Measurements from ENCODE around the gene ZNF330.

Gene ZNF330

DNA sequence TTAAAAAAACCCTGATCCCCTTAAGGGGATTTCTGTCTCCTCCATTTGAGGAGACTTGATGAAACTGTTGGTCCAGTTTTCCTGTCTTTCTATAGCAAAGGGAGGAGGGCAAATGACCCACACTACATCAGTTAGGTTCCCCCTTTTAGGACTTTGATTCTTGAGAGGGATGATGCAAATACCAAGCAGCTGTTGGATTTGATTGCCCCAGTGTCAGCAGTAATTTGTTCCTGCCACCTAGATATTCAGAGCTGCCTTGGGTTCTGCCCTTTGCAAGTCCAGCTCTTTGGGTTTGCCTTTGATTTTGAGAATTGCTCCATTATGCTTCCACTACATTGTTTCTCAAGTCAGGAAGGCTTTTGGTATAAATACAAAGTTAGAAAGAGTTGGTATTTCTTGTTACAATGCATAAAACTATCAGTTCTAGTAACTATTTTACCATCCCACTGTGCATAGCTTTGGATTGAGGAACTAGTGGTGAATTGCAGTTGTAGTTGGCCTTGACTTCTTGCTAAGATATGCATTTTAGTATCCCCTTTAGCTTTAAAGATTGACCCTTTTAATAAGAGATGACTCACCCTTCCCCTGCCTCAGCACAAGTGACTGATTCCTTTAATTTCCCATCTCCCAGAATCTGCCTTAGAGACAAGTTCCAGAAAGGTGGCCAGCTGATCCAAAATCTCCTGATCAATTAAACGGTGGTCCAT is 24.3 kb upstream of the ZNF330 start:
- Histone ChIP-seq H3K27ac (ENCODE audit: poor library complexity, severe bottlenecking) (no peak overlapping the region), H3K27me3 (ENCODE audit: insufficient read depth, poor library complexity, severe bottlenecking) (no peaks in the 10 kb centered on the region), H3K36me3 (ENCODE audit: low read depth) (no peaks in the 10 kb centered on the region), H3K4me1 (ENCODE audit: insufficient read depth, poor library complexity, severe bottlenecking) (no peaks in the 10 kb centered on the region), H3K4me3 (ENCODE audit: severe bottlenecking) (no peak overlapping the region), H3K9me3 (ENCODE audit: severe bottlenecking) (no peaks in the 10 kb centered on the region)
- no peak for DNase-seq (ENCODE audit: low spot score)
- no peak for ATAC-seq (ENCODE audit: low read depth)
- TF ChIP-seq, protein P1, sequence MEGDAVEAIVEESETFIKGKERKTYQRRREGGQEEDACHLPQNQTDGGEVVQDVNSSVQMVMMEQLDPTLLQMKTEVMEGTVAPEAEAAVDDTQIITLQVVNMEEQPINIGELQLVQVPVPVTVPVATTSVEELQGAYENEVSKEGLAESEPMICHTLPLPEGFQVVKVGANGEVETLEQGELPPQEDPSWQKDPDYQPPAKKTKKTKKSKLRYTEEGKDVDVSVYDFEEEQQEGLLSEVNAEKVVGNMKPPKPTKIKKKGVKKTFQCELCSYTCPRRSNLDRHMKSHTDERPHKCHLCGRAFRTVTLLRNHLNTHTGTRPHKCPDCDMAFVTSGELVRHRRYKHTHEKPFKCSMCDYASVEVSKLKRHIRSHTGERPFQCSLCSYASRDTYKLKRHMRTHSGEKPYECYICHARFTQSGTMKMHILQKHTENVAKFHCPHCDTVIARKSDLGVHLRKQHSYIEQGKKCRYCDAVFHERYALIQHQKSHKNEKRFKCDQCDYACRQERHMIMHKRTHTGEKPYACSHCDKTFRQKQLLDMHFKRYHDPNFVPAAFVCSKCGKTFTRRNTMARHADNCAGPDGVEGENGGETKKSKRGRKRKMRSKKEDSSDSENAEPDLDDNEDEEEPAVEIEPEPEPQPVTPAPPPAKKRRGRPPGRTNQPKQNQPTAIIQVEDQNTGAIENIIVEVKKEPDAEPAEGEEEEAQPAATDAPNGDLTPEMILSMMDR (IDR thresholded peaks at IDR 0.05; ENCODE audit: poor library complexity, severe bottlenecking): no peak

- TF ChIP-seq, protein P1 (IDR thresholded peaks at IDR 0.05; ENCODE audit: poor library complexity, severe bottlenecking): no peak
- DNase-seq (ENCODE audit: low spot score) (no peak), ATAC-seq (ENCODE audit: low read depth) (no peak)
- H3K4me3 ChIP-seq (ENCODE audit: severe bottlenecking): no peak overlapping the region
- H3K27me3 ChIP-seq (ENCODE audit: insufficient read depth, poor library complexity, severe bottlenecking): no peaks in the 10 kb centered on the region
- H3K27ac ChIP-seq (ENCODE audit: poor library complexity, severe bottlenecking): no peak overlapping the region
- no peaks in the 10 kb centered on the region for H3K36me3 ChIP-seq (ENCODE audit: low read depth)
- H3K9me3 ChIP-seq (ENCODE audit: severe bottlenecking): no peaks in the 10 kb centered on the region
- H3K4me1 ChIP-seq (ENCODE audit: insufficient read depth, poor library complexity, severe bottlenecking): no peaks in the 10 kb centered on the region
These were observed 12.7 kb upstream of the ZNF330 start for GRCh38 chr4:141207961-141208360.

- no peaks in the 10 kb centered on the region for H3K27me3 ChIP-seq (ENCODE audit: insufficient read depth, poor library complexity, severe bottlenecking)
- H3K4me1 ChIP-seq (ENCODE audit: insufficient read depth, poor library complexity, severe bottlenecking): no peaks in the 10 kb centered on the region
- H3K4me3 ChIP-seq (ENCODE audit: severe bottlenecking): no peak overlapping the region
- no peaks in the 10 kb centered on the region for H3K36me3 ChIP-seq (ENCODE audit: low read depth)
- no peak overlapping the region for H3K27ac ChIP-seq (ENCODE audit: poor library complexity, severe bottlenecking)
- TF ChIP-seq, protein P1 (IDR thresholded peaks at IDR 0.05; ENCODE audit: poor library complexity, severe bottlenecking): no peak
- ATAC-seq (ENCODE audit: low read depth) (no peak), DNase-seq (ENCODE audit: low spot score) (no peak)
- H3K9me3 ChIP-seq (ENCODE audit: severe bottlenecking): no peaks in the 10 kb centered on the region
These were observed 10.5 kb upstream of the ZNF330 start for GRCh38 chr4:141210168-141210567.

GRCh38 chr4:141213550-141213991 is 7.1 kb upstream of the ZNF330 start:
- H3K36me3 ChIP-seq (ENCODE audit: low read depth): no peaks in the 10 kb centered on the region
- no peak overlapping the region for H3K4me3 ChIP-seq (ENCODE audit: severe bottlenecking)
- DNase-seq (ENCODE audit: low spot score): no peak
- H3K9me3 ChIP-seq (ENCODE audit: severe bottlenecking): no peaks in the 10 kb centered on the region
- no peaks in the 10 kb centered on the region for H3K4me1 ChIP-seq (ENCODE audit: insufficient read depth, poor library complexity, severe bottlenecking)
- no peak overlapping the region for H3K27ac ChIP-seq (ENCODE audit: poor library complexity, severe bottlenecking)
- no peak for ATAC-seq (ENCODE audit: low read depth)
- no peaks in the 10 kb centered on the region for H3K27me3 ChIP-seq (ENCODE audit: insufficient read depth, poor library complexity, severe bottlenecking)
- TF ChIP-seq, protein P1 (IDR thresholded peaks at IDR 0.05; ENCODE audit: poor library complexity, severe bottlenecking): no peak

DNA sequence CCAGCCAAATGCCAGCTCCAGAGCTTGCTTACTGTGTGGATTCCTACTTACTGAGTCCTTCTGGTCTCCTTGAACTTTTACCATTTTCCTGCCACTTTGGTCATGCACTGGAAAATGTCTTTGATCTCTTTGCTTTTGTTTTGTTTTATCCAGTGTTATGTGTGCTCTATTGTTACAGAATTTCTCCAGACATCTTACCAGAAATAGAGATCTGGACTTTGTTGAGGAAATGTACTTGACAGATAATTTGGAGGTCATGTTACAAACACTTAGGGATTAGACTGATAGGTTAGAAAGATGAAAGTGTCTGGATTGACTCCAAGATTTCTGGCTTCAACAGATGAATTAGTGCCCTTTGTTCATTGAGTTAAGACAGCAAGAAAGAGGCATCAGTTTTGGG is 5.7 kb upstream of the ZNF330 start:
- no peak for DNase-seq (ENCODE audit: low spot score)
- H3K27ac ChIP-seq (ENCODE audit: poor library complexity, severe bottlenecking): no peak overlapping the region
- ATAC-seq (ENCODE audit: low read depth): no peak
- H3K9me3 ChIP-seq (ENCODE audit: severe bottlenecking): no peaks in the 10 kb centered on the region
- no peaks in the 10 kb centered on the region for H3K36me3 ChIP-seq (ENCODE audit: low read depth)
- H3K4me3 ChIP-seq (ENCODE audit: severe bottlenecking): no peak overlapping the region
- TF ChIP-seq, protein P1 (IDR thresholded peaks at IDR 0.05; ENCODE audit: poor library complexity, severe bottlenecking): no peak
- H3K4me1 ChIP-seq (ENCODE audit: insufficient read depth, poor library complexity, severe bottlenecking): no peaks in the 10 kb centered on the region
- H3K27me3 ChIP-seq (ENCODE audit: insufficient read depth, poor library complexity, severe bottlenecking): no peaks in the 10 kb centered on the region

Measured in RWPE2 (cell line).